GM18508 (cell line): ENCODE measurements around the gene SLC38A1.

Source experiments
- ATAC-seq: cut with Tn5 transposase; IDR thresholded peaks from one replicate; pipeline ENCODE4 v1.9.1; 2021; ENCODE audit warnings: moderate number of reproducible peaks; ENCODE audit not compliant: insufficient read depth, unreplicated experiment

SLC38A1 gene

GRCh38 chr12:46237371-46238045 is 31.3 kb downstream of the SLC38A1 start:
- ATAC-seq, result no peak

- no peak for ATAC-seq
Measured at GRCh38 chr12:46234000-46234399, 34.8 kb downstream of the SLC38A1 start.

GRCh38 chr12:46233423-46233822 is 35.4 kb downstream of the SLC38A1 start:
- ATAC-seq, result no peak

DNA sequence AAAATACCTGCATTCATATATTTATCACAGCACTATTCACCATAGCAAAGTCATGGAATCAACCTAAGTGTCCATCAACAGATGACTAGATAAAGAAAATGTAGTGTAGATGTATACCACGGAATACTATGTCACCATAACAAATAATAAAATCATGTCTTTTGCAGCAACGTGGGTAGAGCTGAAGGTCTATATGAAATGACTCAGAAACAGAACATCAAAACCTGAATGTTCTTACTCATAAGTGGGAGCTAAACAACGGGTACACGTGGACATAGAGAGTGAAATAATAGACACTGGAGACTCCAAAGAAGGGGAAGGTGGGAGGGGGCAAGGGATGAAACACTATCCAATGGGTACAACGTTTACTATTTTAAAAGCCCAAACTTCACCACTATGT is 37.9 kb downstream of the SLC38A1 start:
- no peak for ATAC-seq

DNA sequence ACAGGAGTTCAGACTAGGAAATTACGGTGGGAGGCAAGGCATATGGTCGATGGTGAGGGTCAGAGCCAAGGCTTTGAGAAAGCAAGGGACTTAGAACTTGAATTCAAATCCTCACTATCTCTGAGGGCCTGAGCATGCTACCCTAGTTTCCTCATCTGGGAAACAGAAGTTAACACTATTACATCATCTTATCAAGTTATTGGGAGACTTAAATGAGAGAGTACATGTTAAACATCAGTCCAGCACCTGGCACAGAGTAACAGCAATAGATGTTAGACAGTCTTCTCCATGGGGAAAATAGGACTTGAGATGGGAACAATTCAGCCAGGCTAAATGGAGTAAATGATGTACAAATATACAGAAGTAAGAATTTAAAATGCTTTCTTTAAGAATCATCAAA is 38.5 kb downstream of the SLC38A1 start:
- no peak for ATAC-seq

DNA sequence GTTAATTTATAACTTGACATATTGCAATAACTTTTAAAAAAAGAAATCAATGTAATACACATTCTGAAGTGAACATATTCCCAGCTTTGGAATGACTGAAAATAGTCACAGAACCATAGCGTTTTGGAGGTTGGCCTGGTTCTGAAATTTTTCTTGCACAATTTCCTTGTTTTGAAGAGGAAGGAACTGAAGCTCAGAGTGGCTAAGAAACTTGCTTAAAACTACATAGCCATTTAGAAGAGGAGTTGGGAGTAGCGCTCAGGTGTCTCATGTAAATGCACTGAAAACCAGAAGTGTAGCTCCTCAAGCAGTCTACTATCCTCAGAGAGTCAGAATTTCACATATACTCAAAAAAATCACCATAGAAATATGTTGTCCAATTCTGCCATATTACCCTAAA is 41.2 kb downstream of the SLC38A1 start:
- no peak for ATAC-seq

DNA sequence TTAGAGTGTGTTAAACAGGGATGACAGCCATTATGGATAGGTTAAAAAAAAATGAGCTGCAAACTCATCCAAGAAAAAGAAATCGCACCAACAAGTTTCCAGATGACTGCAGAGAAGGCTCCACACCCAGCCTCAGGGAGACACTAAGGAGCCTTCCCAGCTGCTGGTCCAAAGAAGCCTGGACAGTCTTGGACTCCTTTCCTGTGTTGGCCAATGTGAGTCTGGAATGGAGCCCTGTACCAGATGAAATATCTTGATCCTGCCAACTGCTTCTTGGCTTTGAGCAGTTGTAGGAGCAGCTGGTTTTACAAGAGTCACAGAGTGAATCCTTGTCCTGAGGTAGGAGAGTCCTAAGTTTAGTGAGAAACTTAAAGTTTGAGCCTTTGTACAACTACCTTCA is 44.5 kb downstream of the SLC38A1 start:
- ATAC-seq, result no peak

- ATAC-seq, result no peak
Measured at GRCh38 chr12:46223047-46223446, 45.8 kb downstream of the SLC38A1 start.

GRCh38 chr12:46222636-46223035 is 46.2 kb downstream of the SLC38A1 start:
- ATAC-seq, result no peak

DNA sequence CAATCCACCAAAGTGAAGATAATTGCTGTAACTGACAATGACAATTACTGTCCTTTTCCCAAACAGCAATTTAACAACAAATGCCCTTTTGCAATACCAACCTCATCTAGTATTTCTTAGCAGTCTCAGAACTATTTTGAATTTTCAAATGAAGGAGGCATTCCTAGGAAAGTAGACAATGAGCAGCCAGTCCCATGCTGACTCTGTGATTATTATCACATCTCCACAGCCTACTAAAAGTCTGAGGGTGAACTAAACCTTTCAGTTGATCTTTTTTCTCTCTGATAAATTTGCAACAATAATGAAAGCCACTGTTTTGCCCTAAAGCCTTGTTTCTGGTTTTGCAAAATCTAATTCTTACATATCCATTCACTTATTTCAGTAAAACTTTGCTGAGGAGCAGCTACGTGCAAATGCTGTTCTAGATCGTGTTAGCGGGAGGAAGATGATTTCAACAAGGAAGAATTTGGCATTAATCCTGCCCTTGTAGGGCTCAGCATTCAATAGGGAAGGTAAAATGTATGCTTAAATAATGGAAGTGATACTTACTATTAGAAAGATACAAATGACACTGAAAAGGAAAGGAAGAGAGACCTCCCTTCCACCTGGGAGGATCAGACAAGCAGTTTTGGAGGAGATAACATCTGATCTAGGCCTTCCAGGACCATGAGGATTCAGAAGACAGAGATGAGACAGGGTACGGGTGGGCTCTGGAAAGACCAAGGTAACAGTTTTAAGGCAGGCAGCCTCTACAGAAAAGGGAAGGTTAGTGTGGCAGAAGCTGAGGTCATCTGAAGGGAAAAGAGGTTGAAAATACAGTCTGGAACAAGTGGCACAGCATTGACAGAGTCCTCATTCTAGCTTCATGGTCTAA is 47.4 kb downstream of the SLC38A1 start:
- no peak for ATAC-seq

GRCh38 chr12:46219877-46220655 is 48.8 kb downstream of the SLC38A1 start:
- ATAC-seq, result no peak

DNA sequence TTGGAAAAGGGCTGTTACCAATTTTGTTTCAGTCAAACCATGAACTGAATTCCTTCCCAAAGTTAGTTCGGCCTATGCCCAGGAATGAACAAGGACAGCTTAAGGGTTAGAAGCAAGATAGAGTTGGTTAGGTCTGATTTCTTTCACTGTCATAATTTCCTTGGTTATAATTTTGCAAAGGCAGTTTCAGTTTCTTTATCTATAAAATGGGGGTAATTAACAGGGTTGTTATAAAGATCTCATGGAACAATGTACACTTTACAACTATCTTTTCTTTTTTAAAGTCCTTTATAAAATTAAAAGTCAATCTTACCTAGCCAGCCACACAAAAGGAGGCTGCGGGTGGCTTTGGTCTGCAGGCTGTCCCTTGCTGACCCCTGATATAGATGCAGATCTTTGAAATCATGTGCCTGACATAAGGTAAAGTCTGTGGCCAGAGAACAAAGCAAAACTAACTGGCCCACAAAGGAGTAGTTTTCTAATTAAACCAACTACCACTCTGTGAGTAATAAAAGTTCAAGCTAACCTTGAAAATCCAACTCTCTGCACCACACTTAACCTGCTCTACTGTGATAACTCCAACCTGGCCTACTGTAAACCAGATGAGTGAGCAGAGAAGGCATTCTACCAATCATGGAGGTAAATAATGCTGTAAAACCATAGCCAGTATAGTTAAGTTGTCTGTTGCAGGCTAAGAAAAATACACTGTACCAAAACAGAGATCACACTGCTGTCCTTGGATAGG is 49.5 kb downstream of the SLC38A1 start:
- ATAC-seq, result no peak

DNA sequence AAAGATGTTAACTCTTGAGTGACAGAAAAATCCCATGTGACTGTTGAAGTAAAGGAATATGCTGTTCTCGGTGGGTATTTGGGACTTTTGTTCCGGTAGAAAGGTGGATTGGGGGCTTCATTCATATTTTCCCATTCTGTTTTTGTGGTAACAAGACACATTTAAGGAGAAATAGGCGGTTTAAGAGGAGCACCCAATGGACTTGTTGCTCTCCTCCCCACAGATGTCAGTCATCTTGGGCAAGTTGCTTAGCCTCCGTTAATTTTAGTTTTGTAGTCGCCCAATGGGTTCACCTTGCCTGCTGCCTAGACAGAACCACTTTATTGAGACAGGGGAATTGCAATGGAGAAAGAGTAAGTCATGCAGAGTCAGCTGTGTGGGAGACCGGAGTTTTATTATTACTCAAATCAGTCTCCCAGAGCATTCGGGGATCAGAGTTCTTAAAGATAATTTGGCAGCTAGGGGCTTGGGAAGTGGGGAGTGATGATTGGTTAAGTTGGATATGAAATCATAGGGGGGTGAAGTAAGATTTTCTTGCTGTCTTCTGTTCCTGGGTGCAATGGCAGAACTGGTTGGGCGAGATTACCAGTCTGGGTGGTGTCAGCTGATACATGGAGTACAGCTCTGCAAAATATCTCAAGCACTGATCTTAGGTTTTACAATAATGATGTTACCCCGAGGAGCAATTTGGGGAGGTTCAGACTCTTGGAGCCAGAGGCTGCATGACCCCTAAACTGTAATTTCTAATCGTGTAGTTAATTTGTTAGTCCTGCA is 50.3 kb downstream of the SLC38A1 start:
- ATAC-seq, result no peak

DNA sequence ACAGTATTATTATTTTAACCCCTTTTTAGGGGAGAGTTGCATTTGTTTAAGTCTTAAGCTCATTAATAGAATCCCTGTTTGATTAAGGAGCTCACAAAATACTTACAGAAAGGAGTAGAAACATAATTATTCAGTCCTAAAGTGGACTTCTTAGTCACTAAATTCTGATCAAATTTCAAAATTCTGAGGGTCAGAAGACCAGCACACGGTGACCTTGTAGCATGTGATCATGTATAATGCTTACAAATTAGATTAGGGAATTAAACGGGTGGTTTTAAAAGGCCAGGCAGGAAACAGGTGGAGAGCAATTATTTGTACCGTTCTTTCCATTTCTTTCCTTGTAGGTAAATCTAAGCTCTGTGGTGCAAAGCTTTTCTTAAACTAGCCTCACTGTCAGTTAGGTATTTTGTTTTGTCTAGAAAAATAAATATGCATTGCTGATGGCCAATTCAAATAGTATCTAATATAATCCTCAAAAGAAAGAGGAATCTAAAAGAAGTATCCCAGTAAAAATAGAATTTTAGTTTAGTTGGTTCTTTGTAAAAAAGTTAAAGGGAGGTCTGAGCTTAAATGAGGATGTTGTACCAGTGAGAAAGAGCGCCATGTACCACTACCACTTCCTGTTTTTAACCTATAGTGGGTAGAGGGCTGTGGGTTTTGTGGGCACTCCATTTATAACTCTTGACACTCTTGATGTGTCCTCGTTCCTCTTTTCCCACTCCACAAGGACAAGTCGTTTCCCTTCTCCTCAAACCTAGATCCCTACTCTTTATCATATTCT is 51.1 kb downstream of the SLC38A1 start:
- ATAC-seq, result peak; percentile 43

- peak; percentile 56 for ATAC-seq
Measured at GRCh38 chr12:46214668-46215436, 54.0 kb downstream of the SLC38A1 start.

DNA sequence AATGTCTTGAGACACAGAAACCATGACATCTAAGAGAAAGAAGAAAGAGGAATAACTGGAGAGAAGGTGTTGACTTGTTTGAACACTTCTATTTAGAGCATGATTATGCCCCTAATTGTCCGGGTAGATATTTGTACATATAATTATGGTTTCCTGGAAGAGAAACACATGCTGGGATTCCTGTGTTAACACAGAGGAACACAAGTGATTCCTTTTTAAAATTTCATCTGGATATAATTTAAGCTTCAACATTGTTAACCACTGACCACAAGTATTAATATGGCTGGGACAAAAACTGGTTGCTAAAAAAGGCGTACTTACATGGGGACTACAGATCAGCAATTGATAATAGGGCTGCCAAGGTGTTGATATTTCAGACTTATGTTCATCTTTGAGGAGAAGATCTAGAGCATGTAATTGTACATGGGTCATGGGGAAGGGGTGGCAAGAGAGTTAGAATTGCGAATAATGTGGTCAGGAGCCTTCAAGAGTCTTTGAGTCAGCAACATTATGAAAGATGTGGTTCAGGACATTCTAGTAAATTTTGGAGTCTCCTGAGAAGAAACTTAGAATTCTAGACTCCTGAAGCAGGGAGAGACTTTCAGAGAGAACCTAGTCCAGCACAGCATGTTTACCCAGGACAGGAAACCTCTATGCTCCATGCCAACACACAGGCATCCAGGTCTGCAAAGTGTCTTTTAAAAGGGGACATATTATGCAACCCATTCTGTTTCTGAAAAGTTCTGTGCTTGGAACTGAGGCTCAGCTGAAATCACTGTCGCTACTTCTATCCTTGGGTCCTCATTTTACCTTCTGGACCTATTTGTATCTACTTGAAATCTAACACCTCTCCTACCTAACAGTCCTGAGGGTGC is 56.5 kb downstream of the SLC38A1 start:
- ATAC-seq, result no peak

DNA sequence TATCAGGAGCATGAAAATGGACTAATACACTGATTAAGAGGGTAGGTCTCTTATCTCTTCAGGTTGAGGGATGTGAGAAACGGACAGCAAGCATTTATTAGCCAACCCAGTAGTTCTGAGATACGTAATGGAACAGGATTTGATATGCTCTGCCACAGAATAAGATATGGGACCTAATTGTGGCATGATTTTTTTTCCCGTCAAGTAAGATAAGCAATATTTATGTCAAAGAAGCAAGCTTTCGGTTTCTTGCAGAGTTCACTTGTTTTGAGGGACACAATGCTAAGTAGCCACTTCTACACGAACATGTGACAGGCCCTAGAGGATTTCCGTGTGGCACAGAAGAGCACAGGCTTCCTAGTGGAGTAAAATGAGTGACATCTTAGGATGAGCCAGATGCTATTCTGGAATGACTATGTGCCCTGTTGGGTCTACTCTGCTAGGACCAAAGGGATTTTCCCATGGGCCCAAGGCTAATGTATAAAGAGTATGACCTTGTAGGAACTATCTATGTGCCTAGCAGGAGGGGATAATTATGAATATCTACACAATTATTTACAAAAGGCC is 57.9 kb downstream of the SLC38A1 start:
- no peak for ATAC-seq
